ENCODE measurements around the gene TGFA.

GRCh38 chr2:70473101-70473722 lies 80.4 kb downstream of the TGFA start:
- TF ChIP-seq YY1 (IDR thresholded peaks at IDR 0.05) (no peak), CTCF (IDR thresholded peaks at IDR 0.05; ENCODE audit: low read depth, low read length, missing input control) (no peak), SP1 (IDR thresholded peaks at IDR 0.05) (no peak), RAD21 (IDR thresholded peaks at IDR 0.05) (no peak)

Measured in liver (tissue), 3 donors.